ENCODE measurements around the gene IL9.

GRCh38 chr5:135895474-135896006, at the start of gene IL9:
- TF ChIP-seq ATF6 (CRISPR knock-in tag; conservative IDR thresholded peaks at IDR 0.05) (no peak), FOXA1 (IDR thresholded peaks at IDR 0.05) (no peak), FOXA1 (CRISPR knock-in tag; IDR thresholded peaks at IDR 0.05) (no peak), ZNF562 (CRISPR knock-in tag; IDR thresholded peaks at IDR 0.05; ENCODE audit: borderline replicate concordance) (no peak)
